ENCODE data around the gene RPS6KA2.

DNA sequence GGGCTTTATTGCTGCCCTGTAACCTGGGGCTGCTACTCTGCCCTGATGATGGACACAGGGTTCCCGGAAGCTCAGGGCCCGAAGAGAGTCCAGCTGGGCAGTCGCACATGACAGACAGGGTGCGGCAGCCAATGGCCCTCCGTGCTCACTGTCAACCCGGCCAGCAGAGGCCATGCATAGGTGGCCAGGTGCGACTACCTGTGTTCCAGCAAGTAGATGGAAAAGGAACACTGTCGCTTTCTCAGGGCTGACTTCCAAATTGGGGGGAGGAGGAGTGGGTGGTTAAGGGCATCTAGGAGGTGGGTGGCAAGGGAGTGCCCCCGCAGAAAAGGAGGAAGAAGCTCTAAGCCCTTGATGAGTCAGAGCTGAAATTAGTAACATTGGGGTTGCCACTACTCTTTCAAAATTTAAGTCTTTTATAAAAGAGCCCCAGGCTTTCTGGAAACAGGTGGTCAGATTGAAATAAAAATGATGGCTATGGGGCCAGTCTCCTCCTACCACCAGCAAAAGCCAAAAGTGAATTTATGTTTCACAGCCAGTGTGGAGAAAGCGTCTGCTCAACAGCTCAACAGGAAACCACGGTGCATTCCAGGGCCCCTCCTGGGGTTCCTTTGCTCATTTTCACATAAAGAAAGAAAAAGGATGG, 38.2 kb downstream of the RPS6KA2 start:
- TF ChIP-seq, protein P1, sequence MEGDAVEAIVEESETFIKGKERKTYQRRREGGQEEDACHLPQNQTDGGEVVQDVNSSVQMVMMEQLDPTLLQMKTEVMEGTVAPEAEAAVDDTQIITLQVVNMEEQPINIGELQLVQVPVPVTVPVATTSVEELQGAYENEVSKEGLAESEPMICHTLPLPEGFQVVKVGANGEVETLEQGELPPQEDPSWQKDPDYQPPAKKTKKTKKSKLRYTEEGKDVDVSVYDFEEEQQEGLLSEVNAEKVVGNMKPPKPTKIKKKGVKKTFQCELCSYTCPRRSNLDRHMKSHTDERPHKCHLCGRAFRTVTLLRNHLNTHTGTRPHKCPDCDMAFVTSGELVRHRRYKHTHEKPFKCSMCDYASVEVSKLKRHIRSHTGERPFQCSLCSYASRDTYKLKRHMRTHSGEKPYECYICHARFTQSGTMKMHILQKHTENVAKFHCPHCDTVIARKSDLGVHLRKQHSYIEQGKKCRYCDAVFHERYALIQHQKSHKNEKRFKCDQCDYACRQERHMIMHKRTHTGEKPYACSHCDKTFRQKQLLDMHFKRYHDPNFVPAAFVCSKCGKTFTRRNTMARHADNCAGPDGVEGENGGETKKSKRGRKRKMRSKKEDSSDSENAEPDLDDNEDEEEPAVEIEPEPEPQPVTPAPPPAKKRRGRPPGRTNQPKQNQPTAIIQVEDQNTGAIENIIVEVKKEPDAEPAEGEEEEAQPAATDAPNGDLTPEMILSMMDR (IDR thresholded peaks at IDR 0.05): no peak
- no peak for TF ChIP-seq POLR2A (IDR thresholded peaks at IDR 0.05)
